IPS-18c (cell line): ENCODE results near the gene NDUFA13.

Experiments used
- H3K4me3 ChIP-seq: 2 replicates; pipeline ENCODE4 v1.7.0; 2013; ENCODE audit warnings: low read depth, mild to moderate bottlenecking, low read length, moderate library complexity; ENCODE audit not compliant: insufficient read depth
- H3K9me3 ChIP-seq: one replicate; pipeline ENCODE4 v1.6.1; 2013; ENCODE audit warnings: mild to moderate bottlenecking, low read length, moderate library complexity; ENCODE audit not compliant: control insufficient read depth, insufficient read depth

Gene NDUFA13

GRCh38 chr19:19487950-19488874 lies 27.8 kb upstream of the NDUFA13 start:
- Histone ChIP-seq H3K9me3 (no peaks in the 10 kb centered on the region), H3K4me3 (no peak overlapping the region)

GRCh38 chr19:19488875-19489690 lies 26.9 kb upstream of the NDUFA13 start:
- Histone ChIP-seq H3K9me3 (no peaks in the 10 kb centered on the region), H3K4me3 (no peak overlapping the region)

DNA sequence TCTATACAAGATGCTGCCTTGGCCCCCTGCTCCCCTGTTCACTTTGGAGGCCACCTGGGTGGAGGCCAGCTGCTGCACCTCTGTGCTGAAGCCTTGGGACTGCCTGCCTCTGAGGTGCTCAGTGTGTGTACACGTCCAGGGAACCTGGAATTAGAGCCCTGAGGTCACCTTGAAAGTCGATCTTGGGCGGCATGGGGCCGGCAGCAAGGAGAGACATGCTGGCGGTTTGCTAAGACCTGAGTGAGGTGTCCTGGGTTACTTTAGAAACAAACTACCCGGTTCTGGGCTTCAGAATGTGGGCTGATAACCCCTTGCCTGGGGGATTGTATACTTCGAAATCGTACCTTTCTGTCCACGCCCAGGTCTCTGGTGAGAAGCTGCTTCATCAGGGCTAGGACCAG lies 26.2 kb upstream of the NDUFA13 start:
- H3K4me3 ChIP-seq = no peak overlapping the region
- H3K9me3 ChIP-seq = no peaks in the 10 kb centered on the region

DNA sequence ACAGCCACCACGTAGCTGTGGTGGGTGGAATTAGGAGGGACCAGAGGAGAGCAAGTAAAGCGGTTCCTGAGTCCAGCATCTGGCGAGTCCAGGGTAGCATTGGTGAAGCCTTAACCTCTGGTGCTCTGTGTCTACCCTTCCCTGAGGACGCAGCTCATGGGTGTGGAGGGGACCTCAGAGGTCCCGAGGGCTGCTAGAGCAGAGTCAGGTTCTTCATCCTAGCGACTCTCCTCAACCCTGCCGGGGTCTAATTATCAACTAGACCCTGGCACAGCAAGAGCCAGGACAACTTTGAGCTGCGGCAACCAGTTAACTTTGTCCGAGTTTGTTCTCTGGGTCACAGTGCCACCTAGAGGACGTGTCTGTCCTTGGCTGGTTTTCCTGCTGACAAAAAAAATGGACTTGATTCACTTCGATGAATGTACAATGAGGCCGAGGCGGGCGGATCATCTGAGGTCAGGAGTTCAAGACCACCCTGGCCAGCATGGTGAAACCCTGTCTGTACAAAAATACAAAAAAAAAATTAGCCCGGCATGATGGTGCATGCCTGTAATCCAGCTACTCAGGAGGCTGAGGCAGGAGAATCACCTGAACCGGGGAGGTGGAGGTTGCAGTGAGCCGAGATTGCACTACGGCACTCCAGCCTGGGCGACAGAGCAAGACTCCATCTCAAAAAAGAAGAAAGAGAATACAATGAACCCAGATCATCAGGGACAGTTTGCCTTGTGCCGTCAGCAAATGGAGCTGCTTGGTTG lies 25.6 kb upstream of the NDUFA13 start:
- no peak overlapping the region for H3K4me3 ChIP-seq

GRCh38 chr19:19491321-19492025 lies 24.6 kb upstream of the NDUFA13 start:
- Histone ChIP-seq H3K4me3 (no peak overlapping the region), H3K9me3 (no peaks in the 10 kb centered on the region)

More for the DNA sequence above, 25.6 kb upstream of the NDUFA13 start:
- H3K9me3 ChIP-seq = no peaks in the 10 kb centered on the region

- Histone ChIP-seq H3K4me3 (no peak overlapping the region), H3K9me3 (no peaks in the 10 kb centered on the region)
These were observed 23.9 kb upstream of the NDUFA13 start for GRCh38 chr19:19492026-19492610.

GRCh38 chr19:19493841-19494546 lies 22.0 kb upstream of the NDUFA13 start:
- no peaks in the 10 kb centered on the region for H3K9me3 ChIP-seq
- no peak overlapping the region for H3K4me3 ChIP-seq

GRCh38 chr19:19495614-19496603 lies 20.1 kb upstream of the NDUFA13 start:
- peaks cover 2% of the 10 kb centered on the region for H3K9me3 ChIP-seq
- no peak overlapping the region for H3K4me3 ChIP-seq

GRCh38 chr19:19498255-19498991 lies 17.6 kb upstream of the NDUFA13 start:
- H3K9me3 ChIP-seq = peaks cover 2% of the 10 kb centered on the region
- no peak overlapping the region for H3K4me3 ChIP-seq

- H3K4me3 ChIP-seq = no peak overlapping the region
- H3K9me3 ChIP-seq = peaks cover 2% of the 10 kb centered on the region
These were observed 16.6 kb upstream of the NDUFA13 start for GRCh38 chr19:19499272-19499995.

GRCh38 chr19:19500975-19501644 lies 14.9 kb upstream of the NDUFA13 start:
- peaks cover 2% of the 10 kb centered on the region for H3K9me3 ChIP-seq
- H3K4me3 ChIP-seq = no peak overlapping the region

GRCh38 chr19:19501798-19502197 lies 14.2 kb upstream of the NDUFA13 start:
- H3K4me3 ChIP-seq = no peak overlapping the region
- H3K9me3 ChIP-seq = peaks cover 2% of the 10 kb centered on the region

DNA sequence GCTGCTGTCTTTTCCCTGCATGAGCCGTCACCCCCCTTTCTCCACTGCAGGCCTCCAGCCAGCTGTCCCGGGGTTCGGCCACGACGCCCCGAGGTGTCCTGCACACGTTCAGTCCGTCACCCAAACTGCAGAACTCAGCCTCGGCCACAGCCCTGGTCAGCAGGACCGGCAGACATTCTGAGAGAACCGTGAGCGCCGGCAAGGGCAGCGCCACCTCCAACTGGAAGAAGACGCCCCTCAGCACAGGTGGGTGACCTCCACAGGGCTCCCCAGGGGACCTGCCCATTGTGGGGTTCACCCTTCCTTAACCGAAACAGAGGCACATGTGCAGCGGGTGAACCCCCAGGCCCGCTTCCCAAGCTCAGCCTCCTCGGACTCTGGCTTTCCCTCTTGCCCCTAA lies 13.7 kb upstream of the NDUFA13 start:
- Histone ChIP-seq H3K9me3 (peaks cover 2% of the 10 kb centered on the region), H3K4me3 (no peak overlapping the region)
